Mesodermal cell (in vitro differentiated cells): ENCODE data around the gene GAS5. TPM values are rescaled to one million over a fixed set of nuclear protein-coding genes. Genes with fewer than 3 reads are reported as not detected.
A peak's percentile ranks its signal among the peaks of the same experiment; 100 is the strongest.

Source experiments
- H3K27ac ChIP-seq: 2 replicates; pipeline ENCODE4 v1.7.0; 2013; ENCODE audit warnings: mild to moderate bottlenecking, low read depth, low read length, moderate library complexity; ENCODE audit not compliant: severe bottlenecking
- H3K36me3 ChIP-seq: 2 replicates; pipeline ENCODE4 v1.7.1; 2013; ENCODE audit warnings: mild to moderate bottlenecking, low read length, moderate library complexity; ENCODE audit not compliant: control insufficient read depth, insufficient read depth
- H3K4me1 ChIP-seq: one replicate; pipeline ENCODE4 v1.7.1; 2013; ENCODE audit warnings: mild to moderate bottlenecking, low read length; ENCODE audit not compliant: insufficient read depth, control insufficient read depth, poor library complexity, severe bottlenecking
- H3K4me3 ChIP-seq: 2 replicates; pipeline ENCODE4 v1.7.0; 2013; ENCODE audit warnings: low read length, control low read depth, mild to moderate bottlenecking; ENCODE audit not compliant: insufficient read depth, poor library complexity, severe bottlenecking; ENCODE audit errors: extremely low read depth
- H3K9me3 ChIP-seq: 2 replicates; pipeline ENCODE4 v1.7.1; 2013; ENCODE audit warnings: mild to moderate bottlenecking, low read length, moderate library complexity; ENCODE audit not compliant: control insufficient read depth
- WGBS, 2 experiments: methylation state at CpG; one replicate each; pipeline ENCODE4 v1.1.5; 2013; ENCODE audit warnings: missing lambda C conversion rate in 2 of 2; ENCODE audit not compliant: insufficient coverage in 2 of 2; 5-methylcytosine and 5-hydroxymethylcytosine counted together
- polyA plus RNA-seq, 2 experiments: library from polyadenylated mRNA; stranded (reverse); fragments of 50-300 nt; gene quantifications; one replicate each; pipeline ENCODE4 v1.2.3, GENCODE V29; 2013

Gene GAS5
- 347 TPM for polyA plus RNA-seq (2013, experiment 1 of 2)
- polyA plus RNA-seq (2013, experiment 2 of 2) = 363 TPM

GRCh38 chr1:173867753-173868265, at the start of gene GAS5:
GAS5 (minus strand) TSS chr1:173867989.
- H3K4me3 ChIP-seq = peak within 1 kb of the TSS; percentile 80
- H3K27ac ChIP-seq = peak within 1 kb of the TSS; percentile 92
- peaks cover 58% of the 10 kb centered on the region for H3K36me3 ChIP-seq
- H3K9me3 ChIP-seq = no peaks in the 10 kb centered on the region
- WGBS, 2 experiments = 0% methylated on average over 18 to 20 of the region's 30 CpGs
- H3K4me1 ChIP-seq = peaks cover 5% of the 10 kb centered on the region

- Histone ChIP-seq H3K27ac (no peak within 1 kb of the TSS), H3K9me3 (no peaks in the 10 kb centered on the region), H3K4me1 (no peaks in the 10 kb centered on the region), H3K4me3 (no peak within 1 kb of the TSS), H3K36me3 (no peaks in the 10 kb centered on the region)
- WGBS, 2 experiments = 96 to 100% methylated on average over 2 to 3 of the region's 3 CpGs
Measured at GRCh38 chr1:173917149-173917548, 49.4 kb upstream of the GAS5 start, which contains the start of gene SERPINC1. SERPINC1 (minus strand) TSS chr1:173917327; CDS start chr1:173917259, 68 bp downstream.

GRCh38 chr1:173916667-173917066, 48.9 kb upstream of the GAS5 start:
- Histone ChIP-seq H3K36me3 (no peaks in the 10 kb centered on the region), H3K27ac (no peak overlapping the region), H3K4me3 (no peak overlapping the region), H3K4me1 (no peaks in the 10 kb centered on the region), H3K9me3 (no peaks in the 10 kb centered on the region)
- 92 to 96% methylated on average over 4 of the region's 4 CpGs for WGBS, 2 experiments

- Histone ChIP-seq H3K4me3 (no peak overlapping the region), H3K4me1 (no peaks in the 10 kb centered on the region), H3K27ac (no peak overlapping the region), H3K9me3 (no peaks in the 10 kb centered on the region), H3K36me3 (no peaks in the 10 kb centered on the region)
- 92 to 97% methylated on average over 2 of the region's 2 CpGs for WGBS, 2 experiments
Measured at GRCh38 chr1:173915596-173915995, 47.8 kb upstream of the GAS5 start.

DNA sequence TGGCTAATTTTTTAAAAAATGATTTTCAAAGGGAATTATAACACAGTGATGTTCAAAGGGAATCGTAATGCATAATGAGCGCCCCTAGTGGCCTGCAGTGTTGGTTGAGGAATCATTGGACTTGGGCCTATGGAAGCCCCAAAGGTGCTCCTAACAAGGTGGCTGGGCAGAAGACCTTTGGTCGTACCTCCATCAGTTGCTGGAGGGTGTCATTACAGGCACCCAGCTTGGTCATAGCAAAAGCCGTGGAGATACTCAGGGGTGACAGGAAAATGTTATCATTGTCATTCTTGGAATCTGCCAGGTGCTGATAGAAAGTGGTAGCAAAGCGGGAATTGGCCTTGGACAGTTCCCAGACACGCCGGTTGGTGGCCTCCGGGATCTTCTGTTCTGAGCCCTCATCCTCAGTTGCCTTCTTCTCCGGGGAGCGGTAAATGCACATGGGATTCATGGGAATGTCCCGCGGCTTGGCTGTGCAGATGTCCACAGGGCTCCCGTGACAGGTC, 46.6 kb upstream of the GAS5 start:
- no peaks in the 10 kb centered on the region for H3K4me1 ChIP-seq
- H3K27ac ChIP-seq = no peak overlapping the region
- WGBS, 2 experiments = 80 to 83% methylated on average over 13 of the region's 13 CpGs
- H3K36me3 ChIP-seq = no peaks in the 10 kb centered on the region
- H3K4me3 ChIP-seq = no peak overlapping the region
- H3K9me3 ChIP-seq = no peaks in the 10 kb centered on the region

- no peak overlapping the region for H3K27ac ChIP-seq
- no peaks in the 10 kb centered on the region for H3K9me3 ChIP-seq
- 96 to 100% methylated on average over 2 to 3 of the region's 3 CpGs for WGBS, 2 experiments
- H3K4me1 ChIP-seq = no peaks in the 10 kb centered on the region
- no peak overlapping the region for H3K4me3 ChIP-seq
- H3K36me3 ChIP-seq = no peaks in the 10 kb centered on the region
Measured at GRCh38 chr1:173913111-173913510, 45.3 kb upstream of the GAS5 start.

GRCh38 chr1:173903827-173904531, 36.2 kb upstream of the GAS5 start:
- H3K27ac ChIP-seq = no peak overlapping the region
- no peak overlapping the region for H3K4me3 ChIP-seq
- H3K4me1 ChIP-seq = no peaks in the 10 kb centered on the region
- WGBS, 2 experiments = 97% methylated on average over 6 of the region's 6 CpGs
- H3K9me3 ChIP-seq = no peaks in the 10 kb centered on the region
- H3K36me3 ChIP-seq = no peaks in the 10 kb centered on the region

- WGBS, 2 experiments = 37 to 47% methylated on average over 2 of the region's 3 CpGs
- Histone ChIP-seq H3K36me3 (no peaks in the 10 kb centered on the region), H3K4me1 (no peaks in the 10 kb centered on the region), H3K4me3 (no peak overlapping the region), H3K9me3 (no peaks in the 10 kb centered on the region), H3K27ac (no peak overlapping the region)
Measured at GRCh38 chr1:173900992-173901391, 33.2 kb upstream of the GAS5 start.

DNA sequence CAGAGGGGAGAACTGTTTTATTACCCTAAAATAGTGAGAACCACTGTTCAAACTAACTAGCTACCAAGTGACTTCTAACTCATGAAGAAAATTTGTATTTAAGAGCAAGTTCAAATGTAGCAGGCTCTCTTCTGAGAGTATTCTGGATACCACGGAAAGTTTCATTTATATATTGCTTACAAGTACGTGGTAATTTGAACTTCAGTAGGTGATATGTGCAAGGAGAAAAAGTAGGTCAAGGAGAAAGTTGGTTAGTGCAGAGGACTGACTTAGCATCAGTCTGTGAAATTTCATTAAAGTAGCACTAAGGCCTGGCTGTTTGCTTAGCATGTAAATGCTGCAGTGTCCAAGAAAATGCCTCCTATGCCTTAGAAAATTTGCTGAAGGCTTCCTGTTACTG, 32.6 kb upstream of the GAS5 start:
- H3K4me1 ChIP-seq = no peaks in the 10 kb centered on the region
- H3K4me3 ChIP-seq = no peak overlapping the region
- no peak overlapping the region for H3K27ac ChIP-seq
- no peaks in the 10 kb centered on the region for H3K9me3 ChIP-seq
- no peaks in the 10 kb centered on the region for H3K36me3 ChIP-seq
- 83 to 100% methylated on average over 1 to 2 of the region's 2 CpGs for WGBS, 2 experiments

GRCh38 chr1:173894189-173894588, 26.4 kb upstream of the GAS5 start:
- Histone ChIP-seq H3K27ac (no peak overlapping the region), H3K4me1 (no peaks in the 10 kb centered on the region), H3K36me3 (peaks cover 3% of the 10 kb centered on the region), H3K9me3 (no peaks in the 10 kb centered on the region), H3K4me3 (no peak overlapping the region)
- 90% methylated on average over 2 of the region's 3 CpGs; no CpG with 5 or more reads in 1 of the 2 experiments for WGBS, 2 experiments

DNA sequence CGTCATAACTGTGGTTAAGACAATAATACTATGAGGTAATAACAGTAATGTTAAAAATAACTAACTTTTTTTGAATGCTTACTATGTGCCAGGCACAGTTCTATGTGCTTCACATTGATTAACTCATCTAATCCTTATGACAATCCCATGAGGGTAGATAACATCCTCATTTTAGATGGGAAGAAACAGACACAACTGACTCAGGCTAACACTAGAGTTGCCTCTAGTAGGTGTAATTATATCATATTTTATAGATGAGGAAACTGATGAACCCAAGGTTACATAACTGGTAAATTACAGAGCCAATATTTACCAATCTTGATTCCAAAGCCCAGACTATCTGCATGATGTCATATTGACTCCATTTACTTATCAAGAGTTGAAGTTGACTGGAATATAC, 25.8 kb upstream of the GAS5 start:
- Histone ChIP-seq H3K4me1 (no peaks in the 10 kb centered on the region), H3K9me3 (no peaks in the 10 kb centered on the region), H3K36me3 (peaks cover 3% of the 10 kb centered on the region), H3K27ac (no peak overlapping the region), H3K4me3 (no peak overlapping the region)
- 100% methylated on average over 1 of the region's 1 CpG; no CpG with 5 or more reads in 1 of the 2 experiments for WGBS, 2 experiments
